ENCODE data around the gene LCN15. TPM values are rescaled to one million over a fixed set of nuclear protein-coding genes. Genes with fewer than 3 reads are reported as not detected.

Gene LCN15
- total RNA-seq (2021; ENCODE audit: unreplicated experiment) = 0.05 TPM
- polyA plus RNA-seq (2012; ENCODE audit: insufficient read length) = 1.0 TPM
- Bru-seq, nascent RNA = percentile 12 among the genes with signal in this experiment
- percentile 12 among the genes with signal in this experiment for BruChase-seq, experiment 1, labeled RNA remaining after a 2-hour chase
- BruChase-seq, experiment 2, labeled RNA remaining after a 6-hour chase = percentile 23 among the genes with signal in this experiment
- long read RNA-seq = 0 reads

- no peak for DNase-seq (ENCODE audit: low read depth, low spot score)
- BruUV-seq (replicated peaks) = no TSS peak
- ATAC-seq = no peak
- Histone ChIP-seq H3K4me1 (ENCODE audit: control insufficient read depth, insufficient read depth, low read length) (peaks cover 3% of the 10 kb centered on the region; the same call in 1 of the 2 replicates), H3K4me3 (ENCODE audit: low read depth in 2 of 2, low read length in 2 of 2) (no peak within 1 kb of the TSS), H3K9me3 (ENCODE audit: control insufficient read depth, insufficient read depth, low read depth, low read length) (no peaks in the 10 kb centered on the region), H3K27ac (ENCODE audit: low read length) (no peak within 1 kb of the TSS), H3K36me3 (ENCODE audit: control insufficient read depth, insufficient read depth, low read length) (no peaks in the 10 kb centered on the region), H3K27me3 (ENCODE audit: control insufficient read depth, insufficient read depth, low read length) (no peaks in the 10 kb centered on the region)
- CTCF ChIA-PET = no interaction called here
- in situ Hi-C loops (cut with HindIII; ENCODE audit: low pct_unique_long_range_greater_than_20kb, low sequenced_read_pairs) (no loop called here), intact Hi-C loops (cut with micrococcal nuclease; ENCODE audit: unreplicated experiment) (no loop called here)
- POLR2A ChIA-PET = no interaction called here
- TF ChIP-seq, protein P1, sequence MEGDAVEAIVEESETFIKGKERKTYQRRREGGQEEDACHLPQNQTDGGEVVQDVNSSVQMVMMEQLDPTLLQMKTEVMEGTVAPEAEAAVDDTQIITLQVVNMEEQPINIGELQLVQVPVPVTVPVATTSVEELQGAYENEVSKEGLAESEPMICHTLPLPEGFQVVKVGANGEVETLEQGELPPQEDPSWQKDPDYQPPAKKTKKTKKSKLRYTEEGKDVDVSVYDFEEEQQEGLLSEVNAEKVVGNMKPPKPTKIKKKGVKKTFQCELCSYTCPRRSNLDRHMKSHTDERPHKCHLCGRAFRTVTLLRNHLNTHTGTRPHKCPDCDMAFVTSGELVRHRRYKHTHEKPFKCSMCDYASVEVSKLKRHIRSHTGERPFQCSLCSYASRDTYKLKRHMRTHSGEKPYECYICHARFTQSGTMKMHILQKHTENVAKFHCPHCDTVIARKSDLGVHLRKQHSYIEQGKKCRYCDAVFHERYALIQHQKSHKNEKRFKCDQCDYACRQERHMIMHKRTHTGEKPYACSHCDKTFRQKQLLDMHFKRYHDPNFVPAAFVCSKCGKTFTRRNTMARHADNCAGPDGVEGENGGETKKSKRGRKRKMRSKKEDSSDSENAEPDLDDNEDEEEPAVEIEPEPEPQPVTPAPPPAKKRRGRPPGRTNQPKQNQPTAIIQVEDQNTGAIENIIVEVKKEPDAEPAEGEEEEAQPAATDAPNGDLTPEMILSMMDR (IDR thresholded peaks at IDR 0.05) = no peak
- TF ChIP-seq POLR2AphosphoS5 (IDR thresholded peaks at IDR 0.05; ENCODE audit: low read depth, low read length) = no peak
- TF ChIP-seq SIN3A (IDR thresholded peaks at IDR 0.05; ENCODE audit: borderline replicate concordance, insufficient read depth, low read depth, low read length) = no peak
- TF ChIP-seq, protein P2, sequence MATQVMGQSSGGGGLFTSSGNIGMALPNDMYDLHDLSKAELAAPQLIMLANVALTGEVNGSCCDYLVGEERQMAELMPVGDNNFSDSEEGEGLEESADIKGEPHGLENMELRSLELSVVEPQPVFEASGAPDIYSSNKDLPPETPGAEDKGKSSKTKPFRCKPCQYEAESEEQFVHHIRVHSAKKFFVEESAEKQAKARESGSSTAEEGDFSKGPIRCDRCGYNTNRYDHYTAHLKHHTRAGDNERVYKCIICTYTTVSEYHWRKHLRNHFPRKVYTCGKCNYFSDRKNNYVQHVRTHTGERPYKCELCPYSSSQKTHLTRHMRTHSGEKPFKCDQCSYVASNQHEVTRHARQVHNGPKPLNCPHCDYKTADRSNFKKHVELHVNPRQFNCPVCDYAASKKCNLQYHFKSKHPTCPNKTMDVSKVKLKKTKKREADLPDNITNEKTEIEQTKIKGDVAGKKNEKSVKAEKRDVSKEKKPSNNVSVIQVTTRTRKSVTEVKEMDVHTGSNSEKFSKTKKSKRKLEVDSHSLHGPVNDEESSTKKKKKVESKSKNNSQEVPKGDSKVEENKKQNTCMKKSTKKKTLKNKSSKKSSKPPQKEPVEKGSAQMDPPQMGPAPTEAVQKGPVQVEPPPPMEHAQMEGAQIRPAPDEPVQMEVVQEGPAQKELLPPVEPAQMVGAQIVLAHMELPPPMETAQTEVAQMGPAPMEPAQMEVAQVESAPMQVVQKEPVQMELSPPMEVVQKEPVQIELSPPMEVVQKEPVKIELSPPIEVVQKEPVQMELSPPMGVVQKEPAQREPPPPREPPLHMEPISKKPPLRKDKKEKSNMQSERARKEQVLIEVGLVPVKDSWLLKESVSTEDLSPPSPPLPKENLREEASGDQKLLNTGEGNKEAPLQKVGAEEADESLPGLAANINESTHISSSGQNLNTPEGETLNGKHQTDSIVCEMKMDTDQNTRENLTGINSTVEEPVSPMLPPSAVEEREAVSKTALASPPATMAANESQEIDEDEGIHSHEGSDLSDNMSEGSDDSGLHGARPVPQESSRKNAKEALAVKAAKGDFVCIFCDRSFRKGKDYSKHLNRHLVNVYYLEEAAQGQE (IDR thresholded peaks at IDR 0.05; ENCODE audit: insufficient read depth in 1 of 2, low read depth in 2 of 2, low read length in 1 of 2) = no peak
- TF ChIP-seq TCF7L2 (IDR thresholded peaks at IDR 0.05; ENCODE audit: low read depth, low read length) = no peak
Measured at GRCh38 chr9:136764301-136764891, at the start of gene LCN15. TSS of gene LCN15 (minus strand) at chr9:136764518. CDS start at chr9:136764488, 30 bp downstream.

GRCh38 chr9:136808806-136809158 is 44.5 kb upstream of the LCN15 start:
- H3K9me3 ChIP-seq (ENCODE audit: control insufficient read depth, insufficient read depth, low read depth, low read length) = no peaks in the 10 kb centered on the region
- POLR2A ChIA-PET = interaction anchor here (0.7 kb wide), 1 partner anchor 33 kb away, joined by 4 read pairs; the partner anchor contains the start of gene AJM1
- H3K36me3 ChIP-seq (ENCODE audit: control insufficient read depth, insufficient read depth, low read length) = peaks cover 7% of the 10 kb centered on the region
- H3K27me3 ChIP-seq (ENCODE audit: control insufficient read depth, insufficient read depth, low read length) = no peaks in the 10 kb centered on the region
- CTCF ChIA-PET = no interaction called here
- DNase-seq (ENCODE audit: low read depth, low spot score) = no peak
- in situ Hi-C loops (cut with HindIII; ENCODE audit: low pct_unique_long_range_greater_than_20kb, low sequenced_read_pairs) (no loop called here), intact Hi-C loops (cut with micrococcal nuclease; ENCODE audit: unreplicated experiment) (no loop called here)
- peak; percentile 17; the same call in 1 of the 2 replicates for ATAC-seq
- H3K4me3 ChIP-seq (ENCODE audit: low read depth in 2 of 2, low read length in 2 of 2) = peak overlapping the region; percentile 48 to 71
- peaks cover 17% of the 10 kb centered on the region for H3K4me1 ChIP-seq (ENCODE audit: control insufficient read depth, insufficient read depth, low read length)
- H3K27ac ChIP-seq (ENCODE audit: low read length) = peak overlapping the region; percentile 88
- TF ChIP-seq, protein P2 (IDR thresholded peaks at IDR 0.05; ENCODE audit: insufficient read depth in 1 of 2, low read depth in 2 of 2, low read length in 1 of 2) = no peak
- TF ChIP-seq SIN3A (IDR thresholded peaks at IDR 0.05; ENCODE audit: borderline replicate concordance, insufficient read depth, low read depth, low read length) (no peak), TCF7L2 (IDR thresholded peaks at IDR 0.05; ENCODE audit: low read depth, low read length) (no peak), POLR2AphosphoS5 (IDR thresholded peaks at IDR 0.05; ENCODE audit: low read depth, low read length) (no peak)
- TF ChIP-seq, protein P1 (IDR thresholded peaks at IDR 0.05) = no peak
- no TSS peak for BruUV-seq (replicated peaks)

Data from Panc1 (cell line).